ENCODE measurements around the gene IPO8. TPM values are rescaled to one million over a fixed set of nuclear protein-coding genes. Genes with fewer than 3 reads are reported as not detected.

IPO8 gene
- total and polyA plus RNA-seq, 2 of the 8 experiments (the other 6 are each of a cell fraction or from before 2014, with no cell fraction given) = 7.2 to 59.8 TPM

- Histone ChIP-seq H3K18ac (ENCODE audit: extremely low read depth, low read length) (no peak overlapping the region), H3K27ac (ENCODE audit: low read depth, low read length) (no peak overlapping the region), H3K4me3 (ENCODE audit: extremely low read depth in 1 of 4, insufficient read depth in 2 of 4, low read depth in 3 of 4, low read length in 4 of 4) (no peak overlapping the region), H2BK12ac (ENCODE audit: low read depth, low read length) (no peak overlapping the region), H3K4me2 (ENCODE audit: insufficient read depth in 1 of 2, low read depth in 2 of 2, low read length in 2 of 2) (no peak overlapping the region), H2BK20ac (ENCODE audit: low read length) (no peak overlapping the region), H2BK5ac (ENCODE audit: low read depth, low read length) (no peak overlapping the region), H3K14ac (ENCODE audit: insufficient read length) (no peak overlapping the region), H2BK15ac (ENCODE audit: low read length) (no peak overlapping the region), H3K23ac (ENCODE audit: insufficient read length) (no peak overlapping the region), H3K79me1 (ENCODE audit: low read depth, low read length) (no peaks in the 10 kb centered on the region), H2BK120ac (replicated peaks; ENCODE audit: low read depth, low read length) (no peak overlapping the region), H4K5ac (ENCODE audit: insufficient read length, low read depth, low read length) (no peak overlapping the region), H3K9ac (replicated peaks in 1 of 4; ENCODE audit: extremely low read depth in 1 of 4, low read depth in 3 of 4, low read length in 3 of 4) (no peak overlapping the region), H2AK5ac (ENCODE audit: low read depth, low read length) (no peak overlapping the region), H4K91ac (replicated peaks; ENCODE audit: insufficient read length, low read length) (no peak overlapping the region), H3K79me2 (ENCODE audit: control insufficient read depth in 1 of 2, insufficient read depth in 2 of 2, low read length in 2 of 2) (no peaks in the 10 kb centered on the region), H3K9me3 (ENCODE audit: insufficient read depth in 2 of 2, low read depth in 1 of 2, low read length in 1 of 2) (0 out of 4 replicates have a peak, but pooled peaks cover 0 to 2% of the 10 kb centered on the region in 2 experiments), H3K23me2 (ENCODE audit: low read depth, low read length) (no peaks in the 10 kb centered on the region), H4K20me1 (replicated peaks in 1 of 2; ENCODE audit: control insufficient read depth in 1 of 2, insufficient read depth in 2 of 2, low read length in 2 of 2) (no peaks in the 10 kb centered on the region), H3K56ac (replicated peaks; ENCODE audit: insufficient read length, low read depth, low read length) (no peak overlapping the region), H3K4me1 (replicated peaks in 1 of 4; ENCODE audit: control insufficient read depth in 3 of 4, insufficient read depth in 4 of 4, low read length in 3 of 4) (no peaks in the 10 kb centered on the region), H3K27me3 (replicated peaks in 1 of 4; ENCODE audit: control insufficient read depth in 3 of 4, extremely low read depth in 1 of 4, insufficient read depth in 3 of 4, low read length in 3 of 4) (no peaks in the 10 kb centered on the region), H3K4ac (replicated peaks; ENCODE audit: insufficient read length, low read depth, low read length) (no peak overlapping the region), H4K8ac (ENCODE audit: extremely low read depth, insufficient read depth, low read length) (no peak overlapping the region), H3K36me3 (ENCODE audit: control insufficient read depth in 2 of 4, insufficient read depth in 4 of 4, low read length in 3 of 4) (no peaks in the 10 kb centered on the region), H2AFZ (ENCODE audit: low read length) (no peak overlapping the region)
- DNase-seq (ENCODE audit: low read depth in 1 of 2, low spot score in 2 of 2) (no peak), FAIRE-seq (no peak)
- WGBS, 2 experiments (ENCODE audit: extremely low coverage in 1 of 2, insufficient coverage in 1 of 2, insufficient read length in 1 of 2, insufficient replicate concordance in 2 of 2, low coverage in 1 of 2, low lambda C conversion rate in 2 of 2, missing lambda C conversion rate in 1 of 2) = 92% methylated on average over 1 of the region's 1 CpG; no CpG with 5 or more reads in 1 of the 2 experiments
- ChIA-PET CTCF (ENCODE audit: partially characterized antibody) (no interaction called here), POLR2A (ENCODE audit: partially characterized antibody) (no interaction called here)
- TF ChIP-seq CTCF (IDR thresholded peaks at IDR 0.05; ENCODE audit: control extremely low read depth in 1 of 3, insufficient read depth in 1 of 3, low read depth in 1 of 3, low read length in 3 of 3) (no peak), SAP30 (IDR thresholded peaks at IDR 0.05; ENCODE audit: insufficient read depth, insufficient replicate concordance, low read length) (no peak), NRF1 (IDR thresholded peaks at IDR 0.05; ENCODE audit: low read depth, low read length) (no peak), ASH2L (IDR thresholded peaks at IDR 0.05; ENCODE audit: low read length) (no peak), SIX5 (IDR thresholded peaks at IDR 0.05; ENCODE audit: low read depth, low read length) (no peak), TAF1 (IDR thresholded peaks at IDR 0.05; ENCODE audit: low read depth, low read length) (no peak)
Observed at GRCh38 chr12:30594509-30594908, 101.2 kb downstream of the IPO8 start.
